Testis (tissue), 5 donors: Measurements from ENCODE around the gene WT1. TPM values are rescaled to one million over a fixed set of nuclear protein-coding genes. Genes with fewer than 3 reads are reported as not detected.
A peak's percentile ranks its signal among the peaks of the same experiment; 100 is the strongest.

Experiments used
- DNase-seq: peaks from one replicate; pipeline ENCODE4 v3.0.0-alpha.2; 2019
- H3K27ac ChIP-seq, 2 donors: fragments of 200-600 bp; sonication (generic); one replicate each; pipeline ENCODE4 v1.5.1; 2019
- H3K27me3 ChIP-seq: fragments of 200-600 bp; sonication (generic); one replicate; pipeline ENCODE4 v1.5.1; 2019
- H3K36me3 ChIP-seq: fragments of 200-600 bp; sonication (generic); one replicate; pipeline ENCODE4 v1.5.1; 2017; ENCODE audit warnings: low read depth; ENCODE audit errors: missing control alignments
- H3K4me1 ChIP-seq: fragments of 200-600 bp; sonication (generic); one replicate; pipeline ENCODE4 v1.5.1; 2019
- H3K4me3 ChIP-seq, 2 donors: fragments of 200-600 bp; sonication (generic); one replicate each; pipeline ENCODE4 v1.5.1; 2017 to 2019
- H3K9me3 ChIP-seq: fragments of 200-600 bp; sonication (generic); one replicate; pipeline ENCODE4 v1.5.1; 2017
- CTCF ChIP-seq, 3 experiments: fragments of 450-650 bp in 2 of 3; fragments of 200-600 bp in 1 of 3; sonication (generic) in 1 of 3; IDR thresholded peaks; one replicate each; pipeline ENCODE4 v1.5.1; 2016 to 2019; ENCODE audit warnings: antibody characterized with exemption in 3 of 3, mild to moderate bottlenecking in 2 of 3, moderate library complexity in 1 of 3
- POLR2A ChIP-seq: fragments of 450-650 bp; IDR thresholded peaks from one replicate; pipeline ENCODE4 v1.6.1; 2017; ENCODE audit warnings: antibody characterized with exemption, mild to moderate bottlenecking, moderate library complexity
- WGBS, 2 donors: methylation state at CpG; one replicate each; pipeline ENCODE4 v1.1.5; 2018; 5-methylcytosine and 5-hydroxymethylcytosine counted together
- intact Hi-C: fragments of 100-400 bp; cut with DNase I; formaldehyde crosslinking; loops from one replicate; pipeline ENCODE4 v1.15.1; 2023; ENCODE audit warnings: low total_unique reads
- long read RNA-seq, 2 donors: transcript quantifications; one replicate each; lab custom pipeline, GENCODE V29; 2026
- polyA plus RNA-seq: library from polyadenylated mRNA; stranded (reverse); fragments of 350-450 nt; fragmentation: Illumina TruSeq; extraction: RNeasy Lipid Tissue Mini Kit (QIAGEN cat#74804); gene quantifications from one replicate; pipeline ENCODE4 v1.2.3, GENCODE V29; 2014; ENCODE audit warnings: low read depth, low replicate concordance; ENCODE audit not compliant: insufficient read depth
- total RNA-seq, 2 donors: library from RNA; depleted of rRNA; stranded (reverse); fragments of >200 nt; gene quantifications; one replicate each; pipeline ENCODE4 v1.2.3, GENCODE V29; 2016

The WT1 gene
- total RNA-seq: 100 to 1,000 TPM; 189 to 278 TPM
- polyA plus RNA-seq: 62.2 TPM
- long read RNA-seq, donor 1, transcript WT1-201 (10 exons, 3,122 nt): major isoform, 8 of 77 reads
- long read RNA-seq, donor 1, transcript WT1-203 (10 exons, 2,466 nt): minor isoform, 5 of 77 reads
- long read RNA-seq, donor 1, partial matches to known transcripts: 29 of 77 reads
- long read RNA-seq, donor 1, other reads (novel, unspliced or antisense): 25 of 77 reads
- long read RNA-seq, donor 2, transcript WT1-203 (10 exons, 2,466 nt): major isoform, 8 of 45 reads
- long read RNA-seq, donor 2, transcript WT1-201 (10 exons, 3,122 nt): minor isoform, 7 of 45 reads
- long read RNA-seq, donor 2, partial matches to known transcripts: 18 of 45 reads
- long read RNA-seq, donor 2, other reads (novel, unspliced or antisense): 5 of 45 reads

GRCh38 chr11:32435511-32435941 is at the start of gene WT1:
WT1 (minus strand) TSS chr11:32435539.
- WGBS, 2 donors: 0 to 1% methylated on average over 5 to 25 of the region's 25 CpGs
- Histone ChIP-seq H3K4me1 (no peaks in the 10 kb centered on the region), H3K27ac (peak within 1 kb of the TSS; percentile 81 to 91), H3K9me3 (no peaks in the 10 kb centered on the region), H3K4me3 (peak within 1 kb of the TSS; percentile 63 to 75), H3K27me3 (no peaks in the 10 kb centered on the region), H3K36me3 (no peaks in the 10 kb centered on the region)
- TF ChIP-seq CTCF (IDR thresholded peaks at IDR 0.05) (no peak), POLR2A (no peak)
- DNase-seq: peak; percentile 93
- intact Hi-C loops: no loop called here

GRCh38 chr11:32479291-32479690 is 44.0 kb upstream of the WT1 start:
- no peak for TF ChIP-seq CTCF (IDR thresholded peaks at IDR 0.05)
- no peak for TF ChIP-seq POLR2A
- 41 to 59% methylated on average over 4 of the region's 4 CpGs for WGBS, 2 donors
- Histone ChIP-seq H3K27me3 (no peaks in the 10 kb centered on the region), H3K27ac (peak overlapping the region; percentile 65 to 66), H3K9me3 (no peaks in the 10 kb centered on the region), H3K36me3 (no peaks in the 10 kb centered on the region), H3K4me3 (no peak overlapping the region), H3K4me1 (peaks cover 33% of the 10 kb centered on the region)
- DNase-seq: peak; percentile 17
- intact Hi-C loops: no loop called here

GRCh38 chr11:32478277-32478731 is 43.0 kb upstream of the WT1 start:
- intact Hi-C loops: no loop called here
- H3K36me3 ChIP-seq: no peaks in the 10 kb centered on the region
- H3K4me3 ChIP-seq: no peak overlapping the region
- TF ChIP-seq CTCF (IDR thresholded peaks at IDR 0.05) (no peak), POLR2A (no peak)
- WGBS, 2 donors: 33 to 35% methylated on average over 7 of the region's 7 CpGs
- peak; percentile 90 for DNase-seq
- no peaks in the 10 kb centered on the region for H3K27me3 ChIP-seq
- peaks cover 33% of the 10 kb centered on the region for H3K4me1 ChIP-seq
- peak overlapping the region; percentile 65 to 66 for H3K27ac ChIP-seq
- no peaks in the 10 kb centered on the region for H3K9me3 ChIP-seq

GRCh38 chr11:32473282-32473909 is 38.1 kb upstream of the WT1 start:
- no peaks in the 10 kb centered on the region for H3K36me3 ChIP-seq
- H3K4me1 ChIP-seq: peaks cover 26% of the 10 kb centered on the region
- TF ChIP-seq POLR2A: no peak
- TF ChIP-seq CTCF (IDR thresholded peaks at IDR 0.05): no peak
- no peaks in the 10 kb centered on the region for H3K9me3 ChIP-seq
- H3K4me3 ChIP-seq: no peak overlapping the region
- no peak for DNase-seq
- intact Hi-C loops: no loop called here
- H3K27me3 ChIP-seq: no peaks in the 10 kb centered on the region
- WGBS, 2 donors: 86 to 94% methylated on average over 5 of the region's 5 CpGs
- H3K27ac ChIP-seq: no peak overlapping the region
